Measurements from ENCODE around the gene STRN4.
"Not testable (repeated sequence)": the region's sequence is repeated elsewhere in the genome, so short reads cannot be mapped to it uniquely, and the experiment has no call there.

GRCh38 chr19:46768746-46769145, 22.5 kb upstream of the STRN4 start:
- TF ChIP-seq, protein P1, sequence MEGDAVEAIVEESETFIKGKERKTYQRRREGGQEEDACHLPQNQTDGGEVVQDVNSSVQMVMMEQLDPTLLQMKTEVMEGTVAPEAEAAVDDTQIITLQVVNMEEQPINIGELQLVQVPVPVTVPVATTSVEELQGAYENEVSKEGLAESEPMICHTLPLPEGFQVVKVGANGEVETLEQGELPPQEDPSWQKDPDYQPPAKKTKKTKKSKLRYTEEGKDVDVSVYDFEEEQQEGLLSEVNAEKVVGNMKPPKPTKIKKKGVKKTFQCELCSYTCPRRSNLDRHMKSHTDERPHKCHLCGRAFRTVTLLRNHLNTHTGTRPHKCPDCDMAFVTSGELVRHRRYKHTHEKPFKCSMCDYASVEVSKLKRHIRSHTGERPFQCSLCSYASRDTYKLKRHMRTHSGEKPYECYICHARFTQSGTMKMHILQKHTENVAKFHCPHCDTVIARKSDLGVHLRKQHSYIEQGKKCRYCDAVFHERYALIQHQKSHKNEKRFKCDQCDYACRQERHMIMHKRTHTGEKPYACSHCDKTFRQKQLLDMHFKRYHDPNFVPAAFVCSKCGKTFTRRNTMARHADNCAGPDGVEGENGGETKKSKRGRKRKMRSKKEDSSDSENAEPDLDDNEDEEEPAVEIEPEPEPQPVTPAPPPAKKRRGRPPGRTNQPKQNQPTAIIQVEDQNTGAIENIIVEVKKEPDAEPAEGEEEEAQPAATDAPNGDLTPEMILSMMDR (IDR thresholded peaks at IDR 0.05): not testable (repeated sequence)
- TF ChIP-seq POLR2A, EP300 (IDR thresholded peaks at IDR 0.05): not testable (repeated sequence)

All from tibial nerve (tissue), 4 donors.